GM12873 (cell line): Measurements from ENCODE around the gene PDPK1.

ENCODE experiments used
- CTCF ChIP-seq: IDR thresholded peaks from 2 replicates; pipeline ENCODE4 v1.5.1; 2012; ENCODE audit warnings: low read depth, mild to moderate bottlenecking, moderate library complexity, low read length, control low read depth; ENCODE audit not compliant: insufficient read depth; ENCODE audit errors: missing control alignments

The PDPK1 gene

GRCh38 chr16:2516391-2517240 lies 21.2 kb upstream of the PDPK1 start:
- no peak for TF ChIP-seq CTCF

DNA sequence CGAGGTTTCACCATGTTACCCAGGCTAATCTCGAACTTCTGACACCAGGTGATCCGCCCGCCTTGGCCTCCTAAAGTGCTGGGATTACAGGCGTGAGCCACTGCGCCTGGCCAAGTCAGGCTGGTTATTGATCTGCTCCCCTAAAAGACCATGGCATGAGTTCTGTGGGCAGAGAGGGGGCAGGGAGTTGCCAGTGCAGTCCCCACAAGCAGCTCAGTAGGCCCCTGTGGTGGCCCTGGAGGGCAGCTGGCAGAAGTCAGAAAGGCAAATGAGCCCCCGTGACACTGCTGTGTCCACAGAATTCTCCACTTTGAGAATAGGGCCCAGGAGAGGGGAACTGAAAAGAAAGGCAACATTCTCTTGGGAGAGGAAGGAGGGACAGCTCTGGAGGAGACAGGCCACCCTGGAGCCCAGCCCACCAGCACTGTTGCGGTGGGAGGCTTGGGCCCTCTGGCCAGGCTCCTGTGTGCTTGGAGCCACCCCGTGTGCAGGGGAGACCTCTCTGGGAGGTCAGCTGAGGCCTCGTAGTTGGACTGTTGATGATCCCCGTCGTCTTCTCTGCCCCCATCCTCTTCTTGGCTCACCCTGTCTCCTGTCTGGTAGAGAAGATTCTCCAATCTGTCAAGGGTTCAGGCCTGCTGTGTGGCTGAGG lies 19.7 kb upstream of the PDPK1 start:
- TF ChIP-seq CTCF = no peak

GRCh38 chr16:2518823-2519710 lies 18.8 kb upstream of the PDPK1 start:
- TF ChIP-seq CTCF = no peak

GRCh38 chr16:2519711-2520080 lies 18.1 kb upstream of the PDPK1 start:
- no peak for TF ChIP-seq CTCF

GRCh38 chr16:2520097-2520783 lies 17.6 kb upstream of the PDPK1 start, which contains the start of gene AMDHD2:
TSS of gene AMDHD2 (plus strand) at chr16:2520371. CDS start at chr16:2520459, 88 bp downstream.
- TF ChIP-seq CTCF = no peak

DNA sequence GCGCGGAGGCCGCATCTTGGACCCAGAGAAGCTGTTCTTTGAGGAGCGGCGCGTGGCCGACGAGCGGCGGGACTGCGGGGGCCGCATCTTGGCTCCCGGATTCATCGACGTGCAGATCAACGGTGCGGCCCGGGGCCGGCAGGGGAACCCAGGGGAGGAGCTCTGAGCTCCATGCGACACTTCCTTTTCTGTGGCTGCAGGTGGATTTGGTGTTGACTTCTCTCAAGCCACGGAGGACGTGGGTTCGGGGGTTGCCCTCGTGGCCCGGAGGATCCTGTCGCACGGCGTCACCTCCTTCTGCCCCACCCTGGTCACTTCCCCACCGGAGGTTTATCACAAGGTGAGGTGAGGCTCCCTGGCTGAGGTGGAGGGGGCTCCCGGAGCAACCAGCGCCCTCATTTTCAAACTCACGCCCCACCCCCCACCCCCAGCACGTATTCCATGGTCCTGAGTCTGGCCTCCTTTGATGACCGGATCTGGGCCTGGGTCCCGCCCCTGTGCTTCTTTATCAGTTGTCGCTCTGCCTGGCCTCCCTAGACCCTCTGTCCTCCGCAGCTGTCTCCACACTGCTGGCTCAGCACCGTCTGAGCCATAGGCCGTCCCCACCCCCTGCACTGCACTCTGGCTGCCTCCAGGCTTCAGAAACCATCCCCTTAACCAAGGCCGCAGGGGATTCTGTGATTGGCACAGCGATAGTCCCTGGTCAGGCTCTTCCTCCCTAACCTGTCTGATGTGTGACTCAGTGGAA lies 16.9 kb upstream of the PDPK1 start:
- TF ChIP-seq CTCF = no peak
